ENCODE data around the gene SHH.
"Not testable (repeated sequence)": the region's sequence is repeated elsewhere in the genome, so short reads cannot be mapped to it uniquely, and the experiment has no call there.

The SHH gene

GRCh38 chr7:155818820-155819168, 6.5 kb upstream of the SHH start:
- DNase-seq = no peak

- DNase-seq = no peak
Measured at GRCh38 chr7:155818154-155818819, 6.0 kb upstream of the SHH start.

GRCh38 chr7:155817515-155817914, 5.3 kb upstream of the SHH start:
- not testable (repeated sequence) for DNase-seq

GRCh38 chr7:155816996-155817395, 4.7 kb upstream of the SHH start:
- DNase-seq = no peak

GRCh38 chr7:155816192-155816508, 3.9 kb upstream of the SHH start:
- no peak for DNase-seq

- no peak for DNase-seq
Measured at GRCh38 chr7:155815332-155816191, 3.3 kb upstream of the SHH start.

GRCh38 chr7:155814316-155815276, 2.3 kb upstream of the SHH start:
- no peak for DNase-seq

- DNase-seq = no peak
Measured at GRCh38 chr7:155813546-155814315, 1.5 kb upstream of the SHH start.

- no peak for DNase-seq
Measured at GRCh38 chr7:155813125-155813524, 862 bp upstream of the SHH start.

GRCh38 chr7:155811560-155811894, 736 bp downstream of the SHH start:
- DNase-seq = no peak

GRCh38 chr7:155810770-155811559, 1.3 kb downstream of the SHH start:
- no peak for DNase-seq

- DNase-seq = no peak
Measured at GRCh38 chr7:155809947-155810769, 2.1 kb downstream of the SHH start.

GRCh38 chr7:155809332-155809946, 2.8 kb downstream of the SHH start:
- no peak for DNase-seq

GRCh38 chr7:155808549-155809331, 3.5 kb downstream of the SHH start:
- DNase-seq = no peak

- DNase-seq = no peak
Measured at GRCh38 chr7:155807789-155808548, 4.3 kb downstream of the SHH start.

GRCh38 chr7:155807065-155807671, 5.1 kb downstream of the SHH start:
- no peak for DNase-seq

GRCh38 chr7:155806096-155806871, 6.0 kb downstream of the SHH start:
- no peak for DNase-seq

GRCh38 chr7:155805826-155806095, 6.5 kb downstream of the SHH start:
- DNase-seq = no peak

Measured in NCI-H510A treated with DMSO at 0.1 percent for 48 hours (cell line).